ENCODE data around the gene NR5A2.
A peak's percentile ranks its signal among the peaks of the same experiment; 100 is the strongest.
"Not testable (repeated sequence)": the region's sequence is repeated elsewhere in the genome, so short reads cannot be mapped to it uniquely, and the experiment has no call there.

NR5A2 gene

GRCh38 chr1:200180821-200181220 is 153.3 kb downstream of the NR5A2 start:
- no peak for TF ChIP-seq Cebpa-rat (IDR thresholded peaks at IDR 0.05)
- no peak overlapping the region for H3K4me2 ChIP-seq
- H3K9me3 ChIP-seq: peaks cover 1% of the 10 kb centered on the region; the same call in 1 of the 2 replicates
- H3K4me3 ChIP-seq: no peak overlapping the region
- H3K27me3 ChIP-seq: no peaks in the 10 kb centered on the region
- H3K9ac ChIP-seq: no peak overlapping the region
- H3K27ac ChIP-seq: no peak overlapping the region
- H4K20me1 ChIP-seq: no peaks in the 10 kb centered on the region
- no peaks in the 10 kb centered on the region for H3K36me3 ChIP-seq
- peaks cover 14% of the 10 kb centered on the region for H3K4me1 ChIP-seq

DNA sequence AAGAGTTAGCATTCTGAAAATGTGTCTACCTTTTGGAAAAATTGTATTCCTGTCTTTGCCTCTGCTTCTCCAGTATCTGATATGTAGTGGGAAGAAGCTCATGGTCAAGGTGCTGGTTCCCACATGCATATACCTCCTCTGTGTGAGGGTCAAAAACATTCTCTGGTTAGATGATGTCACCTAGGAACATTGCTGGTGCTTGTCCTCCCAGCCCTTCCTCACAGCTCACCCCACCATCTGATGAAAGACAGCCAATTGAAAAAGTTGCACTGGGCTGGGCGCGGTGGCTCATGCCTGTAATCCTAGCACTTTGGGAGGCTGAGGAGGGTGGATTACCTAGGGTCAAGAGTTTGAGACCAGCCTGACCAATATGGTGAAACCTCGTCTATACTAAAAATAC is 154.4 kb downstream of the NR5A2 start:
- Histone ChIP-seq H4K20me1 (no peaks in the 10 kb centered on the region), H3K4me1 (peaks cover 14% of the 10 kb centered on the region), H3K9ac (no peak overlapping the region), H3K9me3 (peaks cover 5% of the 10 kb centered on the region; the same call in 1 of the 2 replicates), H3K4me3 (no peak overlapping the region), H3K36me3 (no peaks in the 10 kb centered on the region), H3K4me2 (no peak overlapping the region), H3K27ac (no peak overlapping the region), H3K27me3 (no peaks in the 10 kb centered on the region)
- TF ChIP-seq Cebpa-rat (IDR thresholded peaks at IDR 0.05): no peak

DNA sequence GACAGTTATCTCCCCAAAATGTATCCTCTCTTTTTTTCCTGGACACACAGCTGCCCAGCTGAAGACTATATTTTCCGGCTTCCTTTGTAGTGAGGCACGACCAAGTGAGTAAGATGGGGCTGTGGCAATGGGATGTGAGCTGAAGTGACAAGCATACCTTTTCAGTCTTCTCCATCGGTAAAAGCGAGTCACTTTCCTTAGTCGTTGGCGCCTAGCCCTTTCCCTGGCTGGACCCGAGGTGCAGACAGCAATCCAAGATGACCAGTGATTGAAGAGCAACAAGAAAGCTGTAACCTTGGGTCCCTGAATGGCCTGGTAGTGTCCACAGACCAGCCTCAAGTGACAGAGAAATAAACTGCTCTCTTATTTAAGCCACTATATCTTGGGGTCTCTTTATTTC is 155.2 kb downstream of the NR5A2 start:
- Histone ChIP-seq H3K9me3 (peaks cover 5% of the 10 kb centered on the region; the same call in 1 of the 2 replicates), H3K4me1 (peaks cover 14% of the 10 kb centered on the region), H3K4me2 (no peak overlapping the region), H3K4me3 (no peak overlapping the region), H3K9ac (no peak overlapping the region), H3K27ac (no peak overlapping the region), H4K20me1 (no peaks in the 10 kb centered on the region), H3K36me3 (no peaks in the 10 kb centered on the region), H3K27me3 (no peaks in the 10 kb centered on the region)
- no peak for TF ChIP-seq Cebpa-rat (IDR thresholded peaks at IDR 0.05)

DNA sequence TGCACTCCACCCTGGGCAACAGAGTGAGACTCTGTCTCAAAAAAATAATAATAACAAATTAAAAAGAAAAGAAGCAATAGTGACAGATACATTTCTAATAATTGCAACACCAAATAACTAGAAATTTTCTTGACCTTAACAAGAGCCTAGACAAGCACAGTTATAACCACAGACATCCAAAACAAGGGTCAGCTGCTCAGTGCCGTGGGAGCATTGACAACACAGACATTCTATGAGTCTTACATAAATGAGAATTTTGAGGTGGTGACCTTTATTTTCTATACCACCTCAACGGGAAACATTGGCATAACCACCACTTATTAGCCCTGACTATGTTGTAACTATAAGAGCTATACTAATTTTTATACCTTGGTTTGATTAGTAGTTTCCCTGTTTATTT is 156.1 kb downstream of the NR5A2 start:
- no peak overlapping the region for H3K4me3 ChIP-seq
- no peaks in the 10 kb centered on the region for H3K27me3 ChIP-seq
- peaks cover 14% of the 10 kb centered on the region for H3K4me1 ChIP-seq
- H3K36me3 ChIP-seq: no peaks in the 10 kb centered on the region
- H4K20me1 ChIP-seq: no peaks in the 10 kb centered on the region
- no peak overlapping the region for H3K9ac ChIP-seq
- peaks cover 5% of the 10 kb centered on the region; the same call in 1 of the 2 replicates for H3K9me3 ChIP-seq
- H3K4me2 ChIP-seq: peak overlapping the region; percentile 68
- H3K27ac ChIP-seq: no peak overlapping the region
- TF ChIP-seq Cebpa-rat (IDR thresholded peaks at IDR 0.05): no peak

- no peak overlapping the region for H3K9ac ChIP-seq
- H3K27ac ChIP-seq: no peak overlapping the region
- no peak overlapping the region for H3K4me3 ChIP-seq
- no peaks in the 10 kb centered on the region for H3K27me3 ChIP-seq
- no peaks in the 10 kb centered on the region for H3K36me3 ChIP-seq
- no peak for TF ChIP-seq Cebpa-rat (IDR thresholded peaks at IDR 0.05)
- H4K20me1 ChIP-seq: no peaks in the 10 kb centered on the region
- H3K4me2 ChIP-seq: peak overlapping the region; percentile 68
- peaks cover 5% of the 10 kb centered on the region; the same call in 1 of the 2 replicates for H3K9me3 ChIP-seq
- H3K4me1 ChIP-seq: peaks cover 14% of the 10 kb centered on the region
These were observed 156.7 kb downstream of the NR5A2 start for GRCh38 chr1:200184196-200184595.

- not testable (repeated sequence) for H3K36me3 ChIP-seq, H3K4me3 ChIP-seq, H3K27ac ChIP-seq, H4K20me1 ChIP-seq, H3K27me3 ChIP-seq, H3K4me2 ChIP-seq, H3K9me3 ChIP-seq, H3K9ac ChIP-seq
- peaks cover 14% of the 10 kb centered on the region for H3K4me1 ChIP-seq
These were observed 157.7 kb downstream of the NR5A2 start for GRCh38 chr1:200185191-200185590.

DNA sequence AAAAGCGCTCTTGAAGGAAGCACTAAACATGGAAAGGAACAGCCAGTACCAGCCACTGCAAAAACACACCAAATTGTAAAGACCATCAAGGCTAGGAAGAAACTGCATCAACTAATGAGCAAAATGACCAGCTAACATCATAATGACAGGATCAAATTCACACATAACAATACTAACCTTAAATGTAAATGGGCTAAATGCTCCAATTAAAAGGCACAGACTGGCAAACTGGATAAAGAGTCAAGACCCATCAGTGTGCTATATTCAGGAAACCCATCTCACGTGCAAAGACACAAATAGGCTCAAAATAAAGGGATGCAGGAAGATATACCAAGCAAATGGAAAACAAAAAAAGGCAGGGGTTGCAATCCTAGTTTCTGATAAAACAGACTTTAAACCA is 159.8 kb downstream of the NR5A2 start:
- H3K4me2 ChIP-seq, H3K9me3 ChIP-seq: not testable (repeated sequence)

DNA sequence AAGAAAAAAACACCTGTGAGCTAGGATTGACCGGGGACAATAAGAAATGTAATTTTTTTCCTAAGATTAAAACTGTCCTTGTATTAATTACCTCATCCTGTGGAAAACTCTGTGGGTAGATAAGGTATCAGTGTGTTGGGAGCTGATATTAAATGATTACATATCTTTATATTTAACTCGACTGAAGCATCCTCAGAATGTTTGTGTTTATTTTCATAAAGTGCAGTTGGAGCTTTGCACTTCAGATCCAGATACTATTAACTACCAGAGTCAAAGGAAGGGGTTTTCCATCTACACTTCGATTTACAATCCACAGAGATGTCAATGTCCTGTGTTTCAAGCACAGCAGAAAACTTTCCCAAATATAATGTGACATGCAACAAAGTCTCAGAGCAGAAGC is 164.5 kb downstream of the NR5A2 start:
- no peak overlapping the region for H3K27ac ChIP-seq
- no peaks in the 10 kb centered on the region for H3K4me1 ChIP-seq
- H3K4me2 ChIP-seq: no peak overlapping the region
- H3K9me3 ChIP-seq: no peaks in the 10 kb centered on the region
- no peaks in the 10 kb centered on the region for H3K27me3 ChIP-seq
- no peaks in the 10 kb centered on the region for H3K36me3 ChIP-seq
- no peak overlapping the region for H3K9ac ChIP-seq
- H4K20me1 ChIP-seq: no peaks in the 10 kb centered on the region
- H3K4me3 ChIP-seq: no peak overlapping the region
- TF ChIP-seq Cebpa-rat (IDR thresholded peaks at IDR 0.05): no peak

More for the DNA sequence above, 159.8 kb downstream of the NR5A2 start:
- H3K9ac ChIP-seq, H3K27ac ChIP-seq, H3K4me3 ChIP-seq, H4K20me1 ChIP-seq, H3K36me3 ChIP-seq, H3K27me3 ChIP-seq: not testable (repeated sequence)
- H3K4me1 ChIP-seq: peaks cover 14% of the 10 kb centered on the region

DNA sequence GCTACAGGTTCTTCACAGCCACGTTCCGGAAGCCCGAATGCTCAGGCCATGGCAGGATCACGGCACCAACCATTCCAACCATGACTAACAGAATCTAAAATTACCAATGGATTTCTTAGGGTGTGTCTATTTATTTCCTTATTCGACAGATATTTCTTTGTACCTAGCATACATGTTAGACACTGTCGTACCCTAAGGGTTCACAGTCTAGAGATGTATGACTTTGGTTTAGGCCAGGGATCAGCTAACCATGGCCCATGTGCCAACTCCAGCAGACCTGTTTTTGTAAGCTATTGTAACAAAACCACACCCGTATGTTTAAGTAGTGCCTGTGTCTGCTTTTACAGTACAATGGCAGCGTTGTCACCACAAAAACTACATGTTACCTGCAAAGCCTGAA is 167.0 kb downstream of the NR5A2 start:
- H3K36me3 ChIP-seq: no peaks in the 10 kb centered on the region
- H4K20me1 ChIP-seq: no peaks in the 10 kb centered on the region
- no peaks in the 10 kb centered on the region for H3K9me3 ChIP-seq
- no peaks in the 10 kb centered on the region for H3K4me1 ChIP-seq
- no peak overlapping the region for H3K9ac ChIP-seq
- no peak overlapping the region for H3K4me3 ChIP-seq
- H3K27me3 ChIP-seq: no peaks in the 10 kb centered on the region
- no peak overlapping the region for H3K4me2 ChIP-seq
- TF ChIP-seq Cebpa-rat (IDR thresholded peaks at IDR 0.05): no peak
- H3K27ac ChIP-seq: no peak overlapping the region

GRCh38 chr1:200198236-200198635 is 170.7 kb downstream of the NR5A2 start:
- Histone ChIP-seq H3K4me1 (no peaks in the 10 kb centered on the region), H3K27me3 (no peaks in the 10 kb centered on the region), H3K9ac (no peak overlapping the region), H3K9me3 (no peaks in the 10 kb centered on the region), H3K4me2 (no peak overlapping the region), H3K4me3 (no peak overlapping the region), H3K27ac (no peak overlapping the region), H3K36me3 (no peaks in the 10 kb centered on the region), H4K20me1 (no peaks in the 10 kb centered on the region)
- no peak for TF ChIP-seq Cebpa-rat (IDR thresholded peaks at IDR 0.05)

DNA sequence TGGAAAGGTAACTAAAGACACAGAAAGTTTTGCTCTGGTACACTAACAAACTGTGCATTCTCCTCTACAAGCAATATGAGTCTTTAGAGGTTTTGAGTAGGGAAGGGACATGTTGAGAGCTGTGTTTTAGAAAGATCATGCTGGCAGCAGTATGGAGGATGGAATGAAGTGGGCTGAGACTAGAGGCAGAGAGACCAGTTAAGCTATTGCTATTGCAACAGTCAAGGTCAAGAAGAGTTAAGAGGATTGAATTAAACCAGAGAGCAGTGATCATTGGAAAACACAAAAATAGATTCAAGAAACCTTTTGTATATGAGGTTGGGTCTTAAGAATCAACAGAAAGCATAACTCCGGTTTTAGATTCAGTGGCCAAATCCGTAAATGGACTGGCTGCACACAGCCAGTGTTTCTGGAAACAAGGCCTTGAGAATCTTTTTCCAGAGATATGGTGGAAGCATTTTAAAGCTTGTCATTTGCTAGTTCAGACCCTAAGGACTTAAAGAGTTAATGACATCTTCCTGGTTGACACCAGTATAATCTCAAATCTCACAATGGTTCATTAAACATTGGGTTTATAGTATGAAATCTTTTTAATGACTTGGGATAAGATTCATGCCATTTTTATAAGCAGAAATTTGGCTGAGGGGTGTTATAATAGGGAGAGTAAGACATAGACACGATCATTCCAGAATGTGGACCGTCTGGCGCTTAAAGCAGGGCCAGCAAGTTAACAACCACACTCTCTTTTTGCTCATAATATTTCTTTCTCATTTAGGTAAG is 177.9 kb downstream of the NR5A2 start:
- H3K9me3 ChIP-seq: no peaks in the 10 kb centered on the region
- H3K4me1 ChIP-seq: peaks cover 10% of the 10 kb centered on the region
- H3K4me2 ChIP-seq: no peak overlapping the region
- H3K27me3 ChIP-seq: no peaks in the 10 kb centered on the region
- no peak overlapping the region for H3K4me3 ChIP-seq
- no peaks in the 10 kb centered on the region for H4K20me1 ChIP-seq
- no peaks in the 10 kb centered on the region for H3K36me3 ChIP-seq
- TF ChIP-seq Cebpa-rat (IDR thresholded peaks at IDR 0.05): no peak
- no peak overlapping the region for H3K27ac ChIP-seq
- no peak overlapping the region for H3K9ac ChIP-seq

Data from BLaER1 (cell line).